A549 (cell line): ENCODE results near the gene PPP1R9A. TPM values are rescaled to one million over a fixed set of nuclear protein-coding genes. Genes with fewer than 3 reads are reported as not detected.
A peak's percentile ranks its signal among the peaks of the same experiment; 100 is the strongest.

Source experiments
- ATAC-seq, 2 experiments: fragments of 200-7000 bp in 1 of 2; fragments of >200 bp in 1 of 2; cut with Nextera tagmentation in 1 of 2; cut with Tn5 transposase in 1 of 2; 3 replicates each; pipeline versions ENCODE4 v1.8.0 to v1.9.1; 2018 to 2020; ENCODE audit warnings: mild to moderate bottlenecking in 1 of 2, moderate library complexity in 1 of 2
- CTCF ChIA-PET: fragments of 300-600 bp; sonication (Branson Sonifier 250); formaldehyde crosslinking; extraction: SDS; loops from one replicate; lab custom pipeline; 2021; ENCODE audit warnings: antibody characterized with exemption, inconsistent platforms; lab: Yijun Ruan, JAX
- POLR2A ChIA-PET: fragments of 350-600 bp; formaldehyde crosslinking; extraction: SDS; loops from one replicate; lab custom pipeline; 2021; ENCODE audit warnings: antibody characterized with exemption, inconsistent platforms; lab: Yijun Ruan, JAX
- DNase-seq, 2 experiments: peaks; one replicate each; pipeline versions ENCODE4 v3.0.0 to v3.0.0-alpha.2; 2011 to 2016; ENCODE audit warnings: low read depth in 1 of 2, low spot score in 1 of 2
- FAIRE-seq: peaks from 2 replicates; lab custom pipeline; 2011; peaks lifted over from hg19 to GRCh38; lab: Jason Lieb, UNC
- H3K27ac ChIP-seq, 2 experiments: fragments of >200 bp; sonication (Bioruptor Twin); formaldehyde crosslinking; 3 replicates each; pipeline ENCODE4 v1.5.1; 2016 to 2017
- H3K4me1 ChIP-seq: fragments of >200 bp; sonication (Bioruptor Twin); formaldehyde crosslinking; 3 replicates; pipeline ENCODE4 v1.6.1; 2016
- H3K4me2 ChIP-seq: fragments of >200 bp; sonication (Bioruptor Twin); formaldehyde crosslinking; 3 replicates; pipeline ENCODE4 v1.6.1; 2016
- H3K4me3 ChIP-seq: fragments of >200 bp; sonication (Bioruptor Twin); formaldehyde crosslinking; 3 replicates; pipeline ENCODE4 v1.5.1; 2016
- H3K9me3 ChIP-seq: fragments of >200 bp; sonication (Bioruptor Twin); formaldehyde crosslinking; 3 replicates; pipeline ENCODE4 v1.6.1; 2016
- CBX8 ChIP-seq: fragments of 200-600 bp; sonication (generic); IDR thresholded peaks from 2 replicates; pipeline ENCODE4 v1.6.1; 2016
- EHMT2 ChIP-seq: fragments of 200-600 bp; sonication (generic); IDR thresholded peaks from 2 replicates; pipeline ENCODE4 v1.6.1; 2016; ENCODE audit warnings: antibody characterized with exemption, low read depth, mild to moderate bottlenecking, moderate library complexity
- EP300 ChIP-seq, 2 experiments: fragments of >200 bp; sonication (Bioruptor Twin); formaldehyde crosslinking; IDR thresholded peaks; 2 replicates in 1 of 2; 3 replicates in 1 of 2; pipeline ENCODE4 v1.6.1; 2016 to 2017
- ESRRA ChIP-seq: fragments of 150-350 bp; IDR thresholded peaks from 2 replicates; pipeline ENCODE4 v1.6.1; 2014; ENCODE audit warnings: mild to moderate bottlenecking, low read length, borderline replicate concordance
- FOSB ChIP-seq: fragments of 250-450 bp; sonication (Bioruptor Pico); IDR thresholded peaks from 2 replicates; pipeline ENCODE4 v1.5.0; 2020; ENCODE audit warnings: mild to moderate bottlenecking, moderate library complexity
- FOXS1 ChIP-seq: fragments of 250-450 bp; sonication (Bioruptor Pico); IDR thresholded peaks from 2 replicates; pipeline ENCODE4 v1.5.0; 2020; ENCODE audit warnings: mild to moderate bottlenecking, moderate library complexity
- GATA3 ChIP-seq: IDR thresholded peaks from 2 replicates; pipeline ENCODE4 v1.6.1; 2012; ENCODE audit warnings: borderline replicate concordance
- HDAC2 ChIP-seq: fragments of 200-600 bp; sonication (generic); IDR thresholded peaks from 2 replicates; pipeline ENCODE4 v1.6.1; 2016
- HOXB13 ChIP-seq: fragments of 250-450 bp; sonication (Bioruptor Pico); IDR thresholded peaks from 2 replicates; pipeline ENCODE4 v1.5.0; 2020; ENCODE audit warnings: low read depth, mild to moderate bottlenecking, moderate library complexity
- KDM1A ChIP-seq: fragments of 200-600 bp; sonication (generic); IDR thresholded peaks from 2 replicates; pipeline ENCODE4 v1.6.1; 2016; ENCODE audit warnings: low read depth, mild to moderate bottlenecking
- KDM5A ChIP-seq: fragments of 200-600 bp; sonication (generic); IDR thresholded peaks from 2 replicates; pipeline ENCODE4 v1.6.1; 2016; ENCODE audit warnings: antibody characterized with exemption, mild to moderate bottlenecking
- MAX ChIP-seq: IDR thresholded peaks from 2 replicates; pipeline ENCODE4 v1.6.1; 2012
- NR3C1 ChIP-seq: fragments of >200 bp; sonication (Bioruptor Twin); formaldehyde crosslinking; IDR thresholded peaks from 3 replicates; pipeline ENCODE4 v1.6.1; 2017
- REST ChIP-seq: fragments of 200-600 bp; sonication (generic); IDR thresholded peaks from 2 replicates; pipeline ENCODE4 v1.6.1; 2016; ENCODE audit warnings: antibody characterized with exemption, mild to moderate bottlenecking, moderate library complexity
- RFX5 ChIP-seq: fragments of 450-650 bp; IDR thresholded peaks from 2 replicates; pipeline ENCODE4 v1.7.1; 2014; ENCODE audit warnings: antibody characterized with exemption, mild to moderate bottlenecking, moderate library complexity
- ZC3H11A ChIP-seq: fragments of 450-650 bp; IDR thresholded peaks from 2 replicates; pipeline ENCODE4 v1.6.1; 2014; ENCODE audit warnings: antibody characterized with exemption, mild to moderate bottlenecking
- ZSCAN20 ChIP-seq: fragments of 250-450 bp; sonication (Bioruptor Pico); IDR thresholded peaks from 2 replicates; pipeline ENCODE4 v1.8.0; 2022; ENCODE audit warnings: mild to moderate bottlenecking, moderate library complexity
- WGBS: methylation state at CpG from one replicate; pipeline ENCODE4 v1.1.6; 2017; ENCODE audit errors: missing lambda C conversion rate; 5-methylcytosine and 5-hydroxymethylcytosine counted together
- polyA plus RNA-seq, 4 experiments: library from polyadenylated mRNA; depleted of rRNA in 3 of 4; stranded (reverse); fragments of >200 nt; fragmentation: RNase III in 1 of 4; extraction: RNeasy Plus Mini Kit Qiagen cat#74134 plus additional on column Dnase treatment in 1 of 4; gene quantifications; 2 replicates in 3 of 4; 3 replicates in 1 of 4; pipeline ENCODE4 v1.2.3, GENCODE V29; 2011 to 2017
- TF ChIP-seq, protein P1 (sequence below): fragments of >200 bp; sonication (Bioruptor Twin); formaldehyde crosslinking; IDR thresholded peaks from 3 replicates; pipeline ENCODE4 v1.6.1; 2016
- TF ChIP-seq, protein P2 (sequence below): fragments of 450-650 bp; IDR thresholded peaks from 2 replicates; pipeline ENCODE4 v1.6.1; 2014; ENCODE audit warnings: antibody characterized with exemption
- TF ChIP-seq, protein P3 (sequence below): fragments of 250-450 bp; sonication (Bioruptor Pico); IDR thresholded peaks from 2 replicates; pipeline ENCODE4 v1.5.0; 2021; ENCODE audit warnings: mild to moderate bottlenecking, moderate library complexity, borderline replicate concordance

PPP1R9A gene
- polyA plus RNA-seq, 2 of the 4 experiments (the other 2 are of a cell fraction): 5.0 to 18.7 TPM

DNA sequence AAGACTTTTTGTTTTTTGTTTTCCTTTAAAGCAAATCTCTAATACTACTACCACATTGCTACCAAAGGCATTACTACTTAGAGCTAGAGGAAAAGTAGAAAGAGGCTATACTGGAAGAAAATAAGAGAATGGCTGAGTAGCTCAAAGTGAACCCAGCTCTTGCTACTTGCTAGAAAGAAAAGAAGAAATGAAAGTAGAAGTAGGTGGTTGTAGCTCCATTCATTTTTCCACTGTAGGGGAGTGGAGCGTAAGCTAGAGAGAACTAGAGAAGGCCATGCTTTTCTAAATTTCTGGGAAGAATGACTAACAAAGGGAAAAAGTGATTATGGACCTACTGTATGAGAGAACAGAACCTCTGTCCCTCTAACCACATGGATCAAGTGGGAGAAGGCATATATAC lies 232.5 kb downstream of the PPP1R9A start:
- H3K9me3 ChIP-seq: no peaks in the 10 kb centered on the region
- WGBS: 100% methylated on average over 1 of the region's 1 CpG
- no peaks in the 10 kb centered on the region for H3K4me1 ChIP-seq
- H3K4me2 ChIP-seq: no peak overlapping the region
- H3K4me3 ChIP-seq: no peak overlapping the region
- TF ChIP-seq EHMT2 (no peak), KDM1A (no peak), HOXB13 (no peak), MAX (no peak), NR3C1 (no peak), HDAC2 (no peak), ZC3H11A (no peak), KDM5A (no peak), ESRRA (no peak), EP300 (IDR thresholded peaks at IDR 0.05) (no peak), REST (no peak), ZSCAN20 (no peak), GATA3 (no peak), RFX5 (no peak), FOSB (no peak)
- TF ChIP-seq, protein P1, sequence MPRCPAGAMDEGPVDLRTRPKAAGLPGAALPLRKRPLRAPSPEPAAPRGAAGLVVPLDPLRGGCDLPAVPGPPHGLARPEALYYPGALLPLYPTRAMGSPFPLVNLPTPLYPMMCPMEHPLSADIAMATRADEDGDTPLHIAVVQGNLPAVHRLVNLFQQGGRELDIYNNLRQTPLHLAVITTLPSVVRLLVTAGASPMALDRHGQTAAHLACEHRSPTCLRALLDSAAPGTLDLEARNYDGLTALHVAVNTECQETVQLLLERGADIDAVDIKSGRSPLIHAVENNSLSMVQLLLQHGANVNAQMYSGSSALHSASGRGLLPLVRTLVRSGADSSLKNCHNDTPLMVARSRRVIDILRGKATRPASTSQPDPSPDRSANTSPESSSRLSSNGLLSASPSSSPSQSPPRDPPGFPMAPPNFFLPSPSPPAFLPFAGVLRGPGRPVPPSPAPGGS: no peak
- TF ChIP-seq, protein P2, sequence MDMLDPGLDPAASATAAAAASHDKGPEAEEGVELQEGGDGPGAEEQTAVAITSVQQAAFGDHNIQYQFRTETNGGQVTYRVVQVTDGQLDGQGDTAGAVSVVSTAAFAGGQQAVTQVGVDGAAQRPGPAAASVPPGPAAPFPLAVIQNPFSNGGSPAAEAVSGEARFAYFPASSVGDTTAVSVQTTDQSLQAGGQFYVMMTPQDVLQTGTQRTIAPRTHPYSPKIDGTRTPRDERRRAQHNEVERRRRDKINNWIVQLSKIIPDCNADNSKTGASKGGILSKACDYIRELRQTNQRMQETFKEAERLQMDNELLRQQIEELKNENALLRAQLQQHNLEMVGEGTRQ: no peak
- ChIA-PET CTCF (interaction anchor here (1.6 kb wide), 1 partner anchor 12 kb away, joined by 4 read pairs; no protein-coding TSS in a partner anchor), POLR2A (interaction anchor here (0.6 to 0.9 kb wide), 3 partner anchors 35 to 442 kb away, joined by 3 read pairs; no protein-coding TSS in a partner anchor)
- DNase-seq (no peak), FAIRE-seq (no peak), ATAC-seq (no peak)
- H3K27ac ChIP-seq: peak overlapping the region in 1 of 2 experiments; percentile 7; a peak in 1 of 6 replicates

DNA sequence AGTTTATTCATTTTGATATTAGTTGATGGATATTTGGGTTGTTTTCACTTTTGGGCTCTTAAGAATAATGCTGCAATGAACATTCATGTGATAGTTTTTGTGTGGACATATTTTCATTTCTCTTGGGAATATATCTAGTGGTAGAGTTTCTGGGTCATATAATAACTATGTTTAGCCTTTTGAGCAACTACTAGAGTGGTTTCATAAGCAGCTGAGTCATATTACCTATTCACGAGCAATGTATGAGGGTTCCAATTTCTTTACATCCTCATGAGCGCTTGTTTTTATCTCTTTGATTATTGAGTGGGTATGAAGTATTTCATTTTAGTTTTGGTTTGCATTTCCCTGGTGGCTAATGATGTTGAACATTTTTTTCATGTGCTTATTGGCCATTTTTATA lies 234.4 kb downstream of the PPP1R9A start:
- DNase-seq: no peak
- Histone ChIP-seq H3K4me3 (no peak overlapping the region), H3K4me2 (no peak overlapping the region), H3K4me1 (no peaks in the 10 kb centered on the region), H3K9me3 (no peaks in the 10 kb centered on the region), H3K27ac (no peak overlapping the region)
- ChIA-PET POLR2A (no interaction called here), CTCF (no interaction called here)
- no peak for TF ChIP-seq CBX8
- TF ChIP-seq KDM5A: no peak
- TF ChIP-seq, protein P3, sequence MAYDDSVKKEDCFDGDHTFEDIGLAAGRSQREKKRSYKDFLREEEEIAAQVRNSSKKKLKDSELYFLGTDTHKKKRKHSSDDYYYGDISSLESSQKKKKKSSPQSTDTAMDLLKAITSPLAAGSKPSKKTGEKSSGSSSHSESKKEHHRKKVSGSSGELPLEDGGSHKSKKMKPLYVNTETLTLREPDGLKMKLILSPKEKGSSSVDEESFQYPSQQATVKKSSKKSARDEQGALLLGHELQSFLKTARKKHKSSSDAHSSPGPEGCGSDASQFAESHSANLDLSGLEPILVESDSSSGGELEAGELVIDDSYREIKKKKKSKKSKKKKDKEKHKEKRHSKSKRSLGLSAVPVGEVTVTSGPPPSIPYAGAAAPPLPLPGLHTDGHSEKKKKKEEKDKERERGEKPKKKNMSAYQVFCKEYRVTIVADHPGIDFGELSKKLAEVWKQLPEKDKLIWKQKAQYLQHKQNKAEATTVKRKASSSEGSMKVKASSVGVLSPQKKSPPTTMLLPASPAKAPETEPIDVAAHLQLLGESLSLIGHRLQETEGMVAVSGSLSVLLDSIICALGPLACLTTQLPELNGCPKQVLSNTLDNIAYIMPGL (CRISPR knock-in tag): no peak
- TF ChIP-seq FOXS1: no peak
- no peak for FAIRE-seq
- ATAC-seq: no peak
- 82% methylated on average over 2 of the region's 2 CpGs for WGBS
